Measurements from ENCODE around the gene WTIP. TPM values are rescaled to one million over a fixed set of nuclear protein-coding genes. Genes with fewer than 3 reads are reported as not detected.
"Not testable (repeated sequence)": the region's sequence is repeated elsewhere in the genome, so short reads cannot be mapped to it uniquely, and the experiment has no call there.

Gene WTIP
- polyA plus RNA-seq (ENCODE audit: insufficient read length in 3 of 3): 10 to 100 TPM; 36.6 to 43.7 (median 39.1) TPM
- long read RNA-seq, donor 1, full-length matches to known transcripts: 9 of 39 reads
- long read RNA-seq, donor 1, partial matches to known transcripts: 30 of 39 reads
- long read RNA-seq, donor 1, other reads (novel, unspliced or antisense): 0 of 39 reads
- long read RNA-seq, donor 2, full-length matches to known transcripts: 22 of 57 reads
- long read RNA-seq, donor 2, partial matches to known transcripts: 35 of 57 reads
- long read RNA-seq, donor 2, other reads (novel, unspliced or antisense): 0 of 57 reads
- long read RNA-seq, donor 3, full-length matches to known transcripts: 10 of 10 reads
- long read RNA-seq, donor 3, partial matches to known transcripts: 0 of 10 reads
- long read RNA-seq, donor 3, other reads (novel, unspliced or antisense): 0 of 10 reads
- long read RNA-seq, donor 4, full-length matches to known transcripts: 8 of 8 reads
- long read RNA-seq, donor 4, partial matches to known transcripts: 0 of 8 reads
- long read RNA-seq, donor 4, other reads (novel, unspliced or antisense): 0 of 8 reads
- long read RNA-seq, donor 5, full-length matches to known transcripts: 11 of 21 reads
- long read RNA-seq, donor 5, partial matches to known transcripts: 10 of 21 reads
- long read RNA-seq, donor 5, other reads (novel, unspliced or antisense): 0 of 21 reads
- long read RNA-seq, donor 6, full-length matches to known transcripts: 12 of 12 reads
- long read RNA-seq, donor 6, partial matches to known transcripts: 0 of 12 reads
- long read RNA-seq, donor 6, other reads (novel, unspliced or antisense): 0 of 12 reads
- long read RNA-seq, donor 7, full-length matches to known transcripts: 17 of 17 reads
- long read RNA-seq, donor 7, partial matches to known transcripts: 0 of 17 reads
- long read RNA-seq, donor 7, other reads (novel, unspliced or antisense): 0 of 17 reads
- long read RNA-seq, donor 8, full-length matches to known transcripts: 5 of 25 reads
- long read RNA-seq, donor 8, partial matches to known transcripts: 20 of 25 reads
- long read RNA-seq, donor 8, other reads (novel, unspliced or antisense): 0 of 25 reads
- long read RNA-seq, donor 9, full-length matches to known transcripts: 13 of 13 reads
- long read RNA-seq, donor 9, partial matches to known transcripts: 0 of 13 reads
- long read RNA-seq, donor 9, other reads (novel, unspliced or antisense): 0 of 13 reads
- long read RNA-seq, donor 10, full-length matches to known transcripts: 10 of 50 reads
- long read RNA-seq, donor 10, partial matches to known transcripts: 40 of 50 reads
- long read RNA-seq, donor 10, other reads (novel, unspliced or antisense): 0 of 50 reads
- long read RNA-seq, donor 11, full-length matches to known transcripts: 10 of 19 reads
- long read RNA-seq, donor 11, partial matches to known transcripts: 9 of 19 reads
- long read RNA-seq, donor 11, other reads (novel, unspliced or antisense): 0 of 19 reads
- long read RNA-seq, donor 12, full-length matches to known transcripts: 15 of 15 reads
- long read RNA-seq, donor 12, partial matches to known transcripts: 0 of 15 reads
- long read RNA-seq, donor 12, other reads (novel, unspliced or antisense): 0 of 15 reads
- long read RNA-seq, donor 13, full-length matches to known transcripts: 6 of 6 reads
- long read RNA-seq, donor 13, partial matches to known transcripts: 0 of 6 reads
- long read RNA-seq, donor 13, other reads (novel, unspliced or antisense): 0 of 6 reads
- long read RNA-seq, donor 14: 0 reads
- long read RNA-seq, donor 15, full-length matches to known transcripts: 17 of 85 reads
- long read RNA-seq, donor 15, partial matches to known transcripts: 68 of 85 reads
- long read RNA-seq, donor 15, other reads (novel, unspliced or antisense): 0 of 85 reads
- long read RNA-seq, donor 16, full-length matches to known transcripts: 5 of 5 reads
- long read RNA-seq, donor 16, partial matches to known transcripts: 0 of 5 reads
- long read RNA-seq, donor 16, other reads (novel, unspliced or antisense): 0 of 5 reads

DNA sequence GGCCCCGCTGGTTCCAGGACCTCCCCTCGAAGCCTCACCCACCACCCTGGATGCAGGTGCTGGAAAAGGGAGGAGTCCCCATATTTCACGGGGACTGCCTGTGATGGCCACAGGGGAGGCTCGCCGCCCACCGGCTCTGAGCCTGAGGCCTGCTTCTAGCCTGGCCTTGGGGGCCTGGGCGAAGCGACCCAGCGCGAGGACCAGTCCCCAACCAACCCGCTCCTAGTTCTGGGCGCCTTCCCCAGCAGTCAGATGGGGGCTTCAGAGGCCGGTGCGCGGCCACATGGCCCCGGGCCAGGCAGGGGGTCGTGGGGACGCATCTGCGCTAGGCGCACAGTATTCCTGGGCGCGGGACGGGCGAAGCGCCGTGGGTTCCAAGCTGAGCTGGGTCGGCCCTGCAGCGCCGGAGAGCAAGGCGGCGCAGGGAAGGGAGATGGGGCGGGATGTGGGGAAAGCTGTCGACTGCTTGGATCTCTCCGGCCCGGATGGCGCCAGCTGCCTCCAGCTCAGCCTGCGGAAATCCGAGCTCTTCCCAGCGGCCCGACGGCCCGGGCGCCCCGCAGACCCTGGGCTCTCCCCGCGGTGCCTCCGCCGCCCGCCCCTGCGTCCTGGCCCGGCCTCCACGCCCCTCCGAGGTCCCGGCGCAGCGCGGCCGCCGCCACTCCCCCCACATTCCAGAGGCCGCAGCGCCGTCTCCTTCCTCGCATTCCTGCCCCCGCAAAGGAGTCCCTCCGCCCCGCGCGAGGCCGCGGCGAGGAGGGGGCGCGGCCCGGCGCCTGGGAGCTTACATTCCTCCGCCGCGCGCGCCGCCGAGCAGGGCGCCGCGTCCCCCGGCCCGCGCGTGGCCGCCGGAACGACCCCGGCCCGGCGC is at the start of gene WTIP:
Gene WTIP (plus strand): TSS at position 788 of the 871 bp plus-strand sequence. CDS start 217 bp downstream, outside the sequence.
- DNase-seq: peak; percentile 93

GRCh38 chr19:34432797-34433196 is 48.8 kb upstream of the WTIP start:
- DNase-seq: no peak

DNA sequence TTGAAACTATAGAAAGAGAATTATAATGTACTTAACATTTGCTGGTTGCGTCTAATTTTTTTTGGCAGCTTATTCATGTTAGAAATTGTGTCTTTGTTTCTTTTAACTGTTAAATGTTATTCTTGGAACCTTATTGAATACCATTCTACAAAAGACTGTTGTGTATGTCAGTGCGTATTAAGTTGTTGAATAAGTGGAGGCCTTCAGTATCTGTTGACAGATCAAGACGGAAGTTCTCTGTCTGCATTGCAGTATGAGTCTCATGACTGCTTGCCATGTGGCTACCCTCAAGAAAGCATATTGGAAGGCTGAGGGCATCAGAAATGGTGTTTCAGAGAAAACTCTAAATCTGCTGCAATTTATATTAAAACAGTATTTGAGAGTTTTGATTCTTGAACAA is 44.8 kb upstream of the WTIP start:
- no peak for DNase-seq

- DNase-seq: no peak
Measured at GRCh38 chr19:34448191-34448590, 33.4 kb upstream of the WTIP start.

DNA sequence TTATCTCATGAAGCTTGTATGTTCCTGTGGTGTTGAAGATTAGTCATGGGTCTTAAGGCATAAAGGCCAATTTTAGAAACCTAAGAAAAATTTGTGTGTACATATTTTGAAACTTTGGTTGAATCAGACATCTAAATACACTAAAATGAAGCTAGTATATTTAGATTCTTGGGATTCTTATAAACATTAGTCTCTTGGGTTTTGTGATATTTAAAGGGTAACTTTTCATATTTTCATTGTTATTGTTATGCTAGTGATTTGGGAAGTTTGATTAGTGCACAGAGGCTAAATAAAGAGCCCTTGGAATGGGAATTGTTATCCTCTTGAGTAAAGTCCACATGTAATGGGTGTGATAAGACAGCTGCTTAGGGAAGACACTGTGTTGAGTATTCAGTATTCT is 28.8 kb upstream of the WTIP start:
- DNase-seq: no peak

GRCh38 chr19:34454091-34454490 is 27.5 kb upstream of the WTIP start:
- DNase-seq: no peak

DNA sequence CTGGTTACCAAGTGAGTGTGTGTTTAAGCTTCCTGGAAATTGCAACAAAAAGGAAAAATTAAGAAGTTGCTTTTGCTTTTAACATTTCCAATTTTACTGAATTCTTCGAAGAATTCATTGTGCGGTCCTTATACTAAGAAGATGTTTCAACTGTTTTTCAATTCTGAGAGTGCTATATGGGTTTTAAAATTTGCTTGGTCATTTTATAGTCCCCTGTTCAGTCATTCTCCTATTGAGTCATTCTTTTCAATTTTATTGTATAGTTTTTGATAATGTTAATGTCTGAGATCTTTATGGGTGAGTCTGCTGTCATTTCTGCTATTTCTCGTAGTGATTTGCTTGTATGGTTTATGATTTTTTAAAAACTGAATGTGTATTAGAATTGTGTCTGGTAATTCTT is 26.9 kb upstream of the WTIP start:
- DNase-seq: no peak

- DNase-seq: not testable (repeated sequence)
Measured at GRCh38 chr19:34455783-34456480, 25.6 kb upstream of the WTIP start.

GRCh38 chr19:34457446-34457845 is 24.1 kb upstream of the WTIP start:
- no peak for DNase-seq

DNA sequence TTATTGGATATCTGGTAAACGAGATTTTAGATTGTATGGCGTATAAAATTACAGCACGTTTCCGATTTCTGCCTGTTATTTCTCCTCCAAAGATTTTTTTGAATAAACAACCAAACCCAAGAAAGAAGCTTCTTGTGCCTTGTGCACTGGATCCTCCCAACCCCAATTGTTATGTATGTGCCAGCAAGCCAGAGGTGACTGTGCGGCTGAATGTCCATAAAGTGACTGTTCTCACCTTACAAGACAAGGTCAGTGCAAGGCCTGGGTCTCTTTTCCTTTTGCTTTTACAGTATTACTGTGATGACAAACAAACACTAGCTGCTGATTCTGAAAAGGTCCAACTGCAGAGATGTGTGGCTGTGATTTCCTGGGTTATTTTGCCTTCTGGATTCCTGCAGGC is 22.9 kb upstream of the WTIP start:
- no peak for DNase-seq

DNA sequence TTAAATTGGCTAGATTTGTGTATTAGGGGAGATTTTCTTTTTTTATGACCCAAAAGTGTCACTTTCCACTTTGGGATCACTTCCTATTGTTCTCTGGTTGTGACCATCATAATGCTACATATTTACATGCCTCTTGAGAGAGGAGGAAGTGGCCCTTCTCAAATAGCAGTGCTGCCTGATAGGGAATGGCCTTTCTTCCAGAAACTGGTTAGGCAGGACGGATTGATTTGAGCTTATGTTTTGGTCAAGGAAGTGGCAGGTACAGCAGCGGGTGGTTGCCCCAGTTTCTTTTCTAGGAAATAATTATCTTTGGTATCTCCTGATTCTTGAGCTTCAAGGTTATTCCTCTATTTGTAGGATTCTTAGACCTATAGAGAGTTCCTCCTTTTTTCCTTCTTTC is 21.9 kb upstream of the WTIP start:
- no peak for DNase-seq

DNA sequence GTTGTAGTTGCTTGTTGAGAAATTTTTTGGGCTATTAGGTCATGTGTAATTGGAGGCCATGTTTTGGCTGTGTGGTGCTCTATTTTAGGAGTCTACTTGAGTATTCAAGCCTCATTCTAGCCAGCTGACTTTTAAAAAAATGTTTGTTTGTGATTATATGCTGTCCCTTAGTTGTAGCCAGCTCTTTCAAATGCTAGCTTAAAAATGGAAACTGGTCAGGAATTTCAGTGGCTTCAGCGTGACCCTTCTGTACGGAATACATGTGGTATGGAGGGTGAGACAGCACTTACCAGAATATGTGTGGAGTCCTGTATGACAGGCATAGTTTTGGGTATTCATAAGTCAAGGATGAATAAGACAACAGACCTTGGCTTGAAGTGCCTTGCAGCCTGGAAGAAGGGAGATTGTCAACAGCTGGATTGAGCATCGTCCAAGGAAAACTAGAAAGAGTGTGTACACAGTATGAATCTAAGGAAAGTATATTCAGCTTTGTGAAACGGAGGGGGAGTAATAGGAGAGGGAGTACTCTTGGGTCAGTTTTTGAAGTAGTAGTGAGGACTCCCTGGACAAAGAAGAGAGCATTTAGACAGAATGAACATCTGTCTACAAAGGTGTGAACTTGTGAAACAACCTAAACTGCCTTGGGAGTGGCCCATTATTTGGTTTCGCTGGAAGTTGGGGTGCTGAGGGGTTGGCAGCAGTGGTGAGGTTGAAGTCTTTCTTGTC is 20.0 kb upstream of the WTIP start:
- DNase-seq: no peak

GRCh38 chr19:34464785-34465184 is 16.8 kb upstream of the WTIP start:
- DNase-seq: not testable (repeated sequence)

- no peak for DNase-seq
Measured at GRCh38 chr19:34468409-34468808, 13.1 kb upstream of the WTIP start.

DNA sequence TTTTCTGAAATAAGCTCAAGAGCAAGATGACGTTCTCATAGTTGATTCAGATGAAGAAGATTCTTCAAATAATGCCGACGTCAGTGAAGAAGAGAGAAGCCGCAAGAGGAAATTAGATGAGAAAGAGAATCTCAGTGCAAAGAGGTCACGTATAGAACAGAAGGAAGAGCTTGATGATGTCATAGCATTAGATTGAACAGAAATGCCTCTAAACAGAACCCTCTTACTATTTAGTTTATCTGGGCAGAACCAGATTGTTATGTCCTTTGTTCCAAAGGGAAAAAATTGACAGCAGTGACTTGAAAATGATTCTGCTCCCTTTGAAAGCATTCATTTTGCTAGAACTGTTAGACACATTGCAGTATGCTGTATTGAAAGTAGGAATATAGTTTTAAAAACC is 12.5 kb upstream of the WTIP start:
- not testable (repeated sequence) for DNase-seq

DNA sequence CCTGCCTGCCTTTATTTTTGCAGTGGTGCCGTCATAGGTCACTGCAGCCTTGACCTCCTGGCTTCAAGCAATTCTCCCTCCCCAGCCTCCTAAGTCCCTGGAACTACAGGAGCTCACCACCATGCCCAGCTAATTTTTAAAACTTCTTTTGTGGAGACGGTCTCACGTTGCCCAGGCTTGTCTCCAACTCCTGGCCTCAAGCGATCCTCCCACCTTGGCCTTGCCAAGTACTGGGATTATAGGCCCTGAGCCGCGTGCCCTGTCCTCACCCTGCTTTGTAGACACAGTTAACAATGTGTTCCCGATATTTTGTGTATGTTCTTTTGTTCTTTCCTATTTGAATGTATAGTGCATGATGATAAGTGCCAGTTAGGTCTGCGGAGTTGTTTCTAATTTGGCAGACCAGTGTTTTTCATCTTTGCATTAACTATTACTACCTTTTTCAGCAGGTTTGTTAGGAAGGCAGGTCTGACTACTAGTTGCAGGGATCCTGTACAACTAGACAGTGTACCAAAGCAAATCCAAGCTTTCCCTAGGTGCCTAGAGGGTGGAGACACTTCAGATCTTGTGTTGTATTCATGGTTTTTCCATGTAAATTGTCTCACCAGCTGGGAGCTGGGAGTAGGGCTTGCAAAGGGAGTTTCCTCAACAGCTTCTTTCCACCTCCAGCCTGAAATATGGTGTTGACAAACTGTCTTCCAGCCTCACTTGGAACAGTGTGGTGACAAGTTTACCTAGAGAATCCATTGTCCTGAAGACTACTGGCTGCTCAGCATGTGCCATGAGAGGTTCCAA is 9.5 kb upstream of the WTIP start:
- DNase-seq: no peak
